GM21526 (cell line): ENCODE results near the gene SLC1A7.

Source experiments
- ATAC-seq: cut with Tn5 transposase; IDR thresholded peaks from one replicate; pipeline ENCODE4 v1.9.1; 2021; ENCODE audit warnings: moderate library complexity; ENCODE audit not compliant: unreplicated experiment, low FRiP score

Gene SLC1A7

GRCh38 chr1:53065391-53065790, 77.0 kb downstream of the SLC1A7 start:
- no peak for ATAC-seq

GRCh38 chr1:53063744-53064515, 78.5 kb downstream of the SLC1A7 start:
- ATAC-seq, result no peak

- no peak for ATAC-seq
These were observed 79.5 kb downstream of the SLC1A7 start for GRCh38 chr1:53062708-53063591.

GRCh38 chr1:53061859-53062707, 80.4 kb downstream of the SLC1A7 start, which contains the start of gene PODN:
PODN (plus strand) TSS chr1:53062213; CDS start chr1:53069856, 7,643 bp downstream.
- ATAC-seq, result no peak

- ATAC-seq, result no peak
These were observed 81.1 kb downstream of the SLC1A7 start for GRCh38 chr1:53061123-53061858.

DNA sequence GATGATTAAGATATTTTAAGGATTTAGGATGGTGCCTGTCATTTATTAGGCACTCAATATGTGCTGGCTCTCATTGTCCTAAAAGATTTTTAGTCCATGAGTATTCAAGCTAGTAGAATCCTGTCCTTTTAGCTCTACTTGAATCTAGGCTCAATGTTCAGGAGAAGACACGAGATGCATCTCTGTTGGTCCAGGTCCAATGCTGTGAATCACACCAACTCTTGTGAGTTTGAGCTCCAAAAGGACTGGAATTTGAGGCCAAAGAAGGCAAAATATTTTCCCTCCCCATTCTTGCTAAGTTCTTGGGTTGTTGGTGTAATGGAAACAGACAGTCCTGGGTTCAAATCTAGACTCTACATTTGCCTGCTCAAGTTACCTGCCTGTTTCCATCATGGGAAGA, 81.9 kb downstream of the SLC1A7 start:
- ATAC-seq, result no peak

DNA sequence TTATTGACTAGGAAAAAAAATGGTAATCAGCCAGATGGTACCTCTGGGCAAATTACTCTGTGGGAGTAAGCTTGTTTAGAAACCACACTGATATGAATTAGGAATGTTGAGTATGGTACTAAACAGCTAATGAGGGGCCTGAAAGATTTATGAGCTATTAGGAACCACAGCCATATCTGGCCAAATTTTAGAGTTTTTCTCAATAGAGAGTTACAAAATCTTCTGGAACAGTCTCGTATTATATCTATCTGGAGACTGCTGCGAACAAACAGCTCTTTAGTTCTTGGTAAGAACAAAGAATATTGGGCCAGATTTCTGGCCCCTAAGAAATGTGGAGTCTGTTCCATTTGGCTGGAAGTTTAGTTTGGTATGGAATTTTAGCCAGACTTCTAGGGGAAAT, 85.3 kb downstream of the SLC1A7 start:
- ATAC-seq, result no peak

DNA sequence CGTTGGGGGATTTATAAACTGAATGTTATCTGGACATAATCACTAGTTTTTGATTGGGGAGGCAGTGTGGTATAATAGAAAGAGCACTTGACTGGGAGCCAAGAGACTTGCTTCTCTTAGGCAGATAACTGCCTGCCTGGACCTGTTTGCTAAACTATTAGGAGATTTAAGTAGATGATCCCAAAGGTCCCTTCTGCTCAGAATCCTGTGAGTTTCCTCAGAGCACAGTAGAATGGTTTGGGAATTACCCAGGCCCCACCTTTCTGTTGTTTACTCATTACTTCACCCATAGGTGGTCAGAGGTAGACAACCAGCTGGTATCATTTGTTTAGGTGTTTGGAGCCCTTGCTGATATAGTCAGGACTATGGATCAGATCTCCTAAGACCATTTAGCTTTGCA, 90.8 kb downstream of the SLC1A7 start:
- no peak for ATAC-seq

GRCh38 chr1:53050310-53050709, 92.1 kb downstream of the SLC1A7 start:
- no peak for ATAC-seq

DNA sequence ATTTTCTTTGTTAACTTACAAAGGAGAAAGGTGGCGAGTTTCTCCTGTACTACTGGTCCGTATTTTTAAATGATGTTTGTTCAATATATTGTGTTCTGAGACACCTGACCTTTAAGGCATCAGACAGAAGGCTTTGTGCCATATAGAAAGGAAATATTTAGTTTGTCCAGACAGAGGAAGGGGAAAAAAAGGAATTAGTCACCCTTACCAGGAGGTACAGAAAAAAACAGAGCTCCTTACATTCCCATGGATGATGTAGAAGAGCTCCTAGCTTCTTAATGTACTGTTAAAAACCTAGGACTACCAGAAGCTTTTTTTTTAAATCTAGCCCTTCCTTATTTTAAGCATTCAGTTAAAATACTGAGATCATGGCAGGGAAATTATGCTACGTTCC, 92.9 kb downstream of the SLC1A7 start:
- ATAC-seq, result no peak

GRCh38 chr1:53048960-53049573, 93.4 kb downstream of the SLC1A7 start:
- no peak for ATAC-seq

DNA sequence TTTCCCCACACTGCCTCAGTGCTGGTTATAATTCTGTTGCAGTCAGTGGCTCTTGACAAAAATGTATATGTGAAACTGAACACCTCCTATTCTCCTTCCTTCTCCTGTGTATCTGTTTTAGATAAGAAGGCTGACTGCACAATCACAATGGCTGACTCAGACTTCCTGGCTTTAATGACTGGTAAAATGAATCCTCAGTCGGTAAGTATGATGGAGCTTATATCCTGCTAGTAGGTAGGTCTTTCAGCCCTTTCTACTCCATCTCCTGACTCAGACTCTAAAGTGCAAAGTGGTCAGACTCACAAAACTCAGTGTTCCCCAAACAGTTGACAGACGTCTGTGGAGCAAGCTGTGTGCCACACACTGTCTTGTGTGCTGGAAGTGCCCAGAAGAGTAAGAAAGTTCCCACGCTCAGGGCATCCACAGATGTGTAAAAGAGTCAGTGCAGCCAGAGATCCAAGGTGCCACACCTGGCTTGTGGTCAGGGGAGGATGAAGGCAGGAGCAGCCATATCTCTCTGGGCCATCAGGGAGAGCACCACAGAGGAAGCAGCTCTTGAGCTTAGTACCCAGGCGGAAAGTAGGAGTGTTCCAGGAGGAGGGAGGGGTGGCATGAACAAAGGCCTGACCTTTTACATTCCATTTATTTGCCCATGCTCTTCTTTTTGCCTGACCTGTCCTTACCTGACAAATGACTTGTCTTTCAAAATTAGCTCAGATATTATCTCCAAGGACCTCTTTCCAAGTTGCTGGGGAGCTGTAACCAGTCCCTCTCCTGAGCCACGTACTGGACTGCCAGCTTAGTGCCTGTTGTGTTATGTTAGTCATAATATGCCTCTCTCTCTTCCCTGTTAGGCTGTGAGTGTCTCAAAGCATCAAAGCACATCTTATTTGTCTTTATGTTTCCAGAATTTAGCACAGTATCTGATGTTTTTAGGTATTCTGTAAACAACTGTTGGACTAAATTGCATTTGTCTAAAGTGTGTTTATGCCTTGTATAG, 94.4 kb downstream of the SLC1A7 start:
- no peak for ATAC-seq

DNA sequence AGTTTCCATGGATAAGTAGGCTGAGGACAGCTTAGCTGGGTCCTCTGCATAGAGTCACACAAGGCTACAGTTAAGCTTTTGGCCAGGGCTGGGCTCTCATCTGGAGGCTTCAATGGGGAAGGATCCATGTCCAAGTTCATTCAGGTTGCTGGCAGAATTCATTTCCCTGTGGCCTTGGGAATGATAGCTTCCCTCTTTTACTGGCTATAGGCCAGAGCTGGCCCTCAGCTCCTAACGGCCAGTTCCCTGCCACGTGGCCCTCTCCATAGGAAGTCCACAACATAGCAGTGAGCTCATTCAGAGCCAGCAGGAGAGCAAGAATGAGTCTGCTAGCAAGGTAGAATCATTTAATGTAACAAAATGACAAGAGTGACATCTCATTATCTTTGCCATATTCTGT, 95.5 kb downstream of the SLC1A7 start:
- no peak for ATAC-seq

DNA sequence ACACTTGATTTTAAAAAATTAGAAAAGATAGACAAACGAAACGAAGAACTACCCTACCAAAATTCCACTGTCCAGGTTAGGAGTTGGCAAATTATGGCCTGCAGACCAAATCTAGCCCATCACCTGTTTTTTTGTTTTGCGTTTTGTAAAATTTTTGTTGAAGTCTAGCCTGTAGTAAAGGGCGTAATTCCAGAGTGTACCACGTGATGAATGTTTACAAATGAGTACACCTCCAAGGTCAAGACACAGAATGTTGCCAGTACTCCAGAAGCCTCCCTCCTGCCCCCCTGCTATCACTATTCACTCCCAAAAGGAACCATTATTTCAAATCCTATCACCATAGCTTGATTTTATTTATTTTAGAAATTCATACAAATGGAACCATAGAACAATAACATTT, 97.5 kb downstream of the SLC1A7 start:
- ATAC-seq, result no peak

GRCh38 chr1:53043271-53043670, 99.2 kb downstream of the SLC1A7 start:
- no peak for ATAC-seq

GRCh38 chr1:53038566-53038965, 103.9 kb downstream of the SLC1A7 start:
- no peak for ATAC-seq
